Gastrocnemius medialis (tissue), 4 donors: ENCODE measurements around the gene TMEM218. TPM values are rescaled to one million over a fixed set of nuclear protein-coding genes. Genes with fewer than 3 reads are reported as not detected.
A peak's percentile ranks its signal among the peaks of the same experiment; 100 is the strongest.

Experiments used
- ATAC-seq, 2 donors: fragments of 150-250 bp; one replicate each; pipeline ENCODE4 v1.9.1; 2016
- DNase-seq, 2 donors: peaks; one replicate each; pipeline ENCODE4 v3.0.0-alpha.2; 2019
- H3K27ac ChIP-seq, 4 donors: fragments of 200-600 bp; sonication (generic); 1 replicate in 1 of 4; 2 replicates in 3 of 4; pipeline ENCODE4 v1.5.1; 2016 to 2018; ENCODE audit warnings: mild to moderate bottlenecking in 2 of 4, moderate library complexity in 1 of 4
- H3K27me3 ChIP-seq, 3 donors: fragments of 200-600 bp; sonication (generic) in 2 of 3; 1 replicate in 1 of 3; 2 replicates in 2 of 3; pipeline versions ENCODE4 v1.5.1 to v1.6.0; 2016 to 2019; ENCODE audit warnings: mild to moderate bottlenecking in 1 of 3, moderate library complexity in 1 of 3
- H3K36me3 ChIP-seq, 2 donors: fragments of 200-600 bp; sonication (generic) in 1 of 2; one replicate each; pipeline ENCODE4 v1.5.1; 2017 to 2018
- H3K4me1 ChIP-seq, 2 donors: fragments of 200-600 bp; sonication (generic) in 1 of 2; one replicate each; pipeline ENCODE4 v1.5.1; 2016 to 2017; ENCODE audit warnings: mild to moderate bottlenecking in 2 of 2
- H3K4me3 ChIP-seq, 4 donors: fragments of 200-600 bp; sonication (generic) in 3 of 4; 1 replicate in 1 of 4; 2 replicates in 3 of 4; pipeline ENCODE4 v1.5.1; 2016 to 2019; ENCODE audit warnings: mild to moderate bottlenecking in 2 of 4
- H3K9me3 ChIP-seq, 3 donors: fragments of 200-600 bp; sonication (generic) in 2 of 3; 1 replicate in 1 of 3; 2 replicates in 2 of 3; pipeline ENCODE4 v1.5.1; 2016 to 2019
- POLR2A ChIP-seq, 2 donors: fragments of 450-650 bp; IDR thresholded peaks; one replicate each; pipeline ENCODE4 v1.6.1; 2017; ENCODE audit warnings: antibody characterized with exemption in 2 of 2, mild to moderate bottlenecking in 2 of 2, moderate library complexity in 2 of 2
- in situ Hi-C, 4 donors: fragments of 200-750 bp; cut with MboI; loops; one replicate each; pipeline versions ENCODE4 v1.15.0 to v1.8.0; 2017; ENCODE audit warnings: low sequenced_read_pairs in 4 of 4
- intact Hi-C: fragments of 100-400 bp; cut with DNase I; formaldehyde crosslinking; loops from one replicate; pipeline ENCODE4 v1.15.1; 2023; ENCODE audit warnings: low total_unique reads
- total RNA-seq, 4 donors: library from RNA; depleted of rRNA; stranded (reverse); fragments of >200 nt; gene quantifications; one replicate each; pipeline versions ENCODE4 v1.1.0 to v1.2.3, GENCODE V29; 2016
- TF ChIP-seq, protein P1 (sequence below), 5 experiments: fragments of 450-650 bp in 3 of 5; fragments of 200-600 bp in 2 of 5; sonication (generic) in 2 of 5; IDR thresholded peaks in 4 of 5; conservative IDR thresholded peaks in 1 of 5; 1 replicate in 4 of 5; 2 replicates in 1 of 5; pipeline ENCODE4 v1.5.1; 2016 to 2019; ENCODE audit warnings: antibody characterized with exemption in 5 of 5, mild to moderate bottlenecking in 3 of 5, moderate library complexity in 3 of 5

Gene TMEM218
- total RNA-seq, 4 donors from 2014 or later = 6.3 to 11.2 (median 9.4) TPM

DNA sequence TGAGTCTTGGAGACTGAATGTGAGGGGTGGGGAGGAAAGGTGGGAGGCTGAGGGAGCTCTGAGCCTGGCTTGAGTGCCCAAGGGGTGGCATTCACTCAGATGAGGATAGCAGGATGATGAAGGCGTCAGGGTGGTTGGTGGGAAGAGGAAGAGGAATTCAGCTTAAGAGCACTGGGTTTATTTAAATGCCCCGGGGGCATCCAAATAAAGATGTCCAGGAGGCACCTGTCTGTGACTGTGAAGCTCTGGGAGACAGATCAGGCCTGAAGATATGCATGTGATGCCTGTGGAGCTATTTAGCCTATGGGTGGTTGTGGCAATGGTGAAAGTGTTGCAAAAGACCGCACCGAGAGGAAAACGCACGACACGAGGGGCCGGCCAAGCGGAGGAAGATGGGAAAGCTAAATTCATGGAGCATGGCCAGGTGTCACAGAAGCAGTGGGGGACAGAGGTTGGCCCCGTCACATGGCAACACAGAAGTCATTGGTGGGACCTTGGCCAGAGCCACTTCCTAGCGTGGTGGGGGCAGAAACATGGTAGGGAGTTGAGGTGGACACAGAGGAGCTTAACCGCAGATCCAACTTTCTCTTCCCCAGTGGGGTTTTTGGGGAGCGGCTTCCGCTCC is 32.8 kb downstream of the TMEM218 start:
- TF ChIP-seq, protein P1, sequence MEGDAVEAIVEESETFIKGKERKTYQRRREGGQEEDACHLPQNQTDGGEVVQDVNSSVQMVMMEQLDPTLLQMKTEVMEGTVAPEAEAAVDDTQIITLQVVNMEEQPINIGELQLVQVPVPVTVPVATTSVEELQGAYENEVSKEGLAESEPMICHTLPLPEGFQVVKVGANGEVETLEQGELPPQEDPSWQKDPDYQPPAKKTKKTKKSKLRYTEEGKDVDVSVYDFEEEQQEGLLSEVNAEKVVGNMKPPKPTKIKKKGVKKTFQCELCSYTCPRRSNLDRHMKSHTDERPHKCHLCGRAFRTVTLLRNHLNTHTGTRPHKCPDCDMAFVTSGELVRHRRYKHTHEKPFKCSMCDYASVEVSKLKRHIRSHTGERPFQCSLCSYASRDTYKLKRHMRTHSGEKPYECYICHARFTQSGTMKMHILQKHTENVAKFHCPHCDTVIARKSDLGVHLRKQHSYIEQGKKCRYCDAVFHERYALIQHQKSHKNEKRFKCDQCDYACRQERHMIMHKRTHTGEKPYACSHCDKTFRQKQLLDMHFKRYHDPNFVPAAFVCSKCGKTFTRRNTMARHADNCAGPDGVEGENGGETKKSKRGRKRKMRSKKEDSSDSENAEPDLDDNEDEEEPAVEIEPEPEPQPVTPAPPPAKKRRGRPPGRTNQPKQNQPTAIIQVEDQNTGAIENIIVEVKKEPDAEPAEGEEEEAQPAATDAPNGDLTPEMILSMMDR (IDR thresholded peaks at IDR 0.05 in 4 of 5, conservative IDR thresholded peaks at IDR 0.05 in 1 of 5) = no peak
- no peak for TF ChIP-seq POLR2A (IDR thresholded peaks at IDR 0.05)
- Histone ChIP-seq H3K4me1 (no peaks in the 10 kb centered on the region), H3K27me3 (peaks cover 0 to 6% (median 5%) of the 10 kb centered on the region in 3 donors), H3K27ac (no peak overlapping the region), H3K9me3 (no peaks in the 10 kb centered on the region), H3K4me3 (no peak overlapping the region), H3K36me3 (no peaks in the 10 kb centered on the region)
- no peak for ATAC-seq
- in situ Hi-C loops = no loop called here
- intact Hi-C loops = no loop called here
- no peak for DNase-seq

DNA sequence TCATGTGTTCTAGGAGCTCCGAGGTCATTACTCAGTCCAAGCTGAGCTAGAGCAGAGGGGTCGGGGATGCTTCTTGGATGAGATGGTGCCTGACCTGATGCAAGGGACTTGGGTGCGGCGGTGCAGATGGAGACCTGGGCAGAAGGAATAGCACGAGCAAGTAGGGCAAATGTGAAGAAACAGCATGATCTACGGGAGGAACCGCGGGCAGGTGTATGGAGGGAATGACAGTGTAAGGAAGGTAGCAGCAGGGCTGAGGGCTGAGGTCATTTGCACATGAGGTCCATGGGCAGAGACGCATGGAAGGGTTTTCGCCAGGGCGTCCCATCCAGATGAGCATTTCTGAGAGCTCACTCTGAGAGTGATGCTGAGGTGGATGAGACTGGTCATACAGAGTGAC is 33.4 kb downstream of the TMEM218 start:
- DNase-seq = no peak
- H3K27ac ChIP-seq = no peak overlapping the region
- no peaks in the 10 kb centered on the region for H3K4me1 ChIP-seq
- H3K36me3 ChIP-seq = no peaks in the 10 kb centered on the region
- in situ Hi-C loops (no loop called here), intact Hi-C loops (no loop called here)
- no peak overlapping the region for H3K4me3 ChIP-seq
- TF ChIP-seq POLR2A (IDR thresholded peaks at IDR 0.05) = no peak
- TF ChIP-seq, protein P1 (IDR thresholded peaks at IDR 0.05 in 4 of 5, conservative IDR thresholded peaks at IDR 0.05 in 1 of 5) = no peak
- H3K9me3 ChIP-seq = no peaks in the 10 kb centered on the region
- no peak for ATAC-seq
- H3K27me3 ChIP-seq = peaks cover 0 to 6% (median 5%) of the 10 kb centered on the region in 3 donors

DNA sequence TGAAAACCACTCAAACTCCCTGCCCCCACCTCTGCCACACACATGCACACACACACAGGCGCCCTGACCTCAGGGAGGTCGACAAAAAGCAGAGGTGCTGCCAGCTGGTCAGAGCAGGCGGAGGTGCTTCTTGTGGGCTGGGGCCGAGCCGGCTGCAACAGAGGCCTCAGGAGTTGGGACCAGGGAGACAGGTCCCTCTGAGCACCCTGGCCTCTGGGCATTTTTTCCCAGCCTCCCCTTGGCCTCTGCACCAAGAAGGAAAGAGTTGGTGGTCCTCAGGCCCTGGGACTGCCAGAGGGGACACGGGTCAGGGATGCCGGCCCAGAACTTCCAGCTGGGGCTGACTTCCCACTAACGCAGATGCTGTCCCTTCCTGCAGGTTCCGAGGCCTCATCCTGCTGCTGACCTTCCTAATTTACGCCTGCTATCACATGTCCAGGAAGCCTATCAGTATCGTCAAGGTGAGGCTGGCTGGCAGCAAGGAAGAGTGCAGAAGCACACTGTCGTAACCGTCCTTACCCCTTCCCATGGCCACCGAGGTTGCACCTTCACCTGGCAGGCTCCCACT is 35.0 kb downstream of the TMEM218 start:
- H3K27me3 ChIP-seq = peaks cover 0 to under 1% (median 0%) of the 10 kb centered on the region in 3 donors
- TF ChIP-seq, protein P1 (IDR thresholded peaks at IDR 0.05 in 4 of 5, conservative IDR thresholded peaks at IDR 0.05 in 1 of 5) = no peak
- no peak for TF ChIP-seq POLR2A (IDR thresholded peaks at IDR 0.05)
- ATAC-seq (no peak), DNase-seq (no peak)
- H3K27ac ChIP-seq = no peak overlapping the region
- in situ Hi-C loops = no loop called here
- intact Hi-C loops = no loop called here
- H3K4me1 ChIP-seq = peaks cover 2 to 4% of the 10 kb centered on the region in 2 donors
- no peaks in the 10 kb centered on the region for H3K36me3 ChIP-seq
- H3K9me3 ChIP-seq = no peaks in the 10 kb centered on the region
- H3K4me3 ChIP-seq = no peak overlapping the region

DNA sequence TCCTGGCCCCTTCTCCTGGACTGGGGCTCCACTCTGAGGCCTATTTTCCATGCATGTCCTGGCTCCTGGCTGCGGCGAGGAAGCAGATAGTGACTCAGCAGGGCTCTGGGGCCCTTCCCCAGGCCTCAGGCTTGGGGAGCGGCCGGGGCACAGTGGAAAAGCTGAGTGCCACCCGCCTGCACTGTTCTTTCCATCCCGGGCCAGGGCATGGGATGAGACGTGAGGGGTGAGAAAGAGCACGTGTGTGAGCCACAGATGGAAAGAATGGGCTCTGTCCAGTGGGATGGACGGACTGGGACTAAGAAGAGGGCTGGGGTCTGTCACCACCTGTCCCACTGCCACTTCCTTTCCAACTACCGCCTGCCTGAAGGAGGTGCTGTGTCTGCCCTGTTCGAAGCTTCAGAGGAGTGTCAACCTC is 35.5 kb downstream of the TMEM218 start:
- TF ChIP-seq, protein P1 (IDR thresholded peaks at IDR 0.05 in 4 of 5, conservative IDR thresholded peaks at IDR 0.05 in 1 of 5) = no peak
- no peak for TF ChIP-seq POLR2A (IDR thresholded peaks at IDR 0.05)
- peaks cover 4 to 7% of the 10 kb centered on the region in 2 donors for H3K4me1 ChIP-seq
- intact Hi-C loops (no loop called here), in situ Hi-C loops (no loop called here)
- no peak overlapping the region for H3K27ac ChIP-seq
- no peaks in the 10 kb centered on the region for H3K27me3 ChIP-seq
- DNase-seq = peak in 1 of 2 donors; percentile 5
- ATAC-seq = no peak
- no peaks in the 10 kb centered on the region for H3K36me3 ChIP-seq
- H3K4me3 ChIP-seq = no peak overlapping the region
- no peaks in the 10 kb centered on the region for H3K9me3 ChIP-seq
